ENCODE data around the gene BAZ2A. TPM values are rescaled to one million over a fixed set of nuclear protein-coding genes. Genes with fewer than 3 reads are reported as not detected.
A peak's percentile ranks its signal among the peaks of the same experiment; 100 is the strongest.

The BAZ2A gene
- total RNA-seq, 2 experiments from 2014 or later = 121 to 126 TPM

DNA sequence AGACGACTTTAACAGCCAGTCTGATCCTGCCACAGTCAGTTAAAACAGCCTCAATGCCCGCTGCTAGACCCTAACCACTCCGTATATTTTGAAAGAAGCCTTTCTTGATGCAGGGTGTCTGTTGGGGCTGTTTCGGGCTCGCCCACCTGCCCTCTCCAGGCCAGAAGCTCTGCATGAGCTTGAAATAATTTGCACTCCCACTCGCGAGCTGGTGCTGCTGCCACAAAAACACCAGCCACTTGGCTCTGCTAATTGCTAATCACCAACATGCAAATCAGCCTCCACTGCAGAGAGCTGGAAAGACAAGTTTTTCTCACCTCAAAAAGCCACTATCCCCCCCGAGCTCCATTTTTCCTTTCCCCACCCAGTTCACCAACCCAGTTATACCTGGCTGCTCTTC lies 15.5 kb downstream of the BAZ2A start:
- Mint-ChIP-seq H3K9me3 (no peaks in the 10 kb centered on the region), H3K27ac (no peak overlapping the region), H3K4me1 (no peaks in the 10 kb centered on the region), H3K4me3 (no peak overlapping the region), H3K27me3 (no peaks in the 10 kb centered on the region), H3K36me3 (ENCODE audit: low read depth) (peaks cover 90% of the 10 kb centered on the region)
- ChIA-PET POLR2A (interaction anchor here (1.8 kb wide), 1 partner anchor 14 kb away, joined by 5 read pairs; no protein-coding TSS in a partner anchor), CTCF (no interaction called here)
- DNase-seq = no peak

DNA sequence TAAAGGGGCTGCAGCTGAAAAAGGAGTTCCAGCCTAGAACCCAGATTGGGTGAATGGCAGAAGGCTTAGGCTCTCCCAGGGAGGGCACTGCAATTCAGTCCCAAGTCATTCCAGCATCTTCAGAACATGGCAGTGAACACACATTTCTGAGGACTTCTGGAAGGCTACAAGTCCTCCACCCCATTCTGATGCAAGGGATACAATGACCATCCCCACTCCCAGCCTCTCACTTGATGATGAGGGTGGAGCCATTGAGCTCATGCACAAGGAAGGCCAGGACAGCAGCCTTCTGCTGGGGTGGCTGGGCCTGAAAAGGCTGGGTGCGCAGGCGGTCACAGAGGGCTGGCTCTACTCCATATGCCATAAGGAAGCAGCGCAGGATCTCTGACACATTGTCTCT lies 25.8 kb downstream of the BAZ2A start:
- POLR2A ChIA-PET = no interaction called here

DNA sequence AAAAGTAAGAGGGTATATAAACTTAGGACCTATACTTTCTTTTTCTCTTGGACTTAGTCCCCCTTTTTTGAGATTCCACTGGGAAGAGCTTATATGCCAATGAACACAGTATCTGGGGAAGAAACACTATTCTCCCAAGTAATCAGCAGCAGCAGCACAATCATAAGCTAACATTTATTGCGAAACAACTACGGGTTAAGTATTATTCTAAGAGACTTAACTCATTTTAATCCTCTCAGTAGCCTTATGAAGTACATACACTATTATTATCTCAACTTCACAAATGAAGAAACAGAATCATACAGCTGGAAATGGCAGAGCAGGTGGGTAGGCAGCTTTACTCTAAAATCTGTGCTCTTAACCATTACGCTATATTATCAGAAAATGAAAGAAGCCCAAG lies 27.9 kb downstream of the BAZ2A start:
- CTCF ChIA-PET = interaction anchor here (1.0 to 2.4 kb wide), 3 partner anchors 13 to 34 kb away, joined by 3 to 18 read pairs (median 7); no protein-coding TSS in a partner anchor
- H3K4me1 Mint-ChIP-seq = no peaks in the 10 kb centered on the region
- no peak overlapping the region for H3K27ac Mint-ChIP-seq
- DNase-seq = no peak
- H3K9me3 Mint-ChIP-seq = no peaks in the 10 kb centered on the region
- no peaks in the 10 kb centered on the region for H3K27me3 Mint-ChIP-seq
- no peak overlapping the region for H3K4me3 Mint-ChIP-seq
- POLR2A ChIA-PET = interaction anchor here (0.7 to 2.7 kb wide), 3 partner anchors 9 to 33 kb away, joined by 3 to 14 read pairs (median 3); no protein-coding TSS in a partner anchor
- peaks cover 90% of the 10 kb centered on the region for H3K36me3 Mint-ChIP-seq (ENCODE audit: low read depth)

More for the DNA sequence above, 25.8 kb downstream of the BAZ2A start:
- no peak overlapping the region for H3K27ac Mint-ChIP-seq
- peaks cover 81% of the 10 kb centered on the region for H3K36me3 Mint-ChIP-seq (ENCODE audit: low read depth)
- H3K4me1 Mint-ChIP-seq = no peaks in the 10 kb centered on the region
- DNase-seq = no peak
- no peaks in the 10 kb centered on the region for H3K9me3 Mint-ChIP-seq
- CTCF ChIA-PET = interaction anchor here (1.4 kb wide), 1 partner anchor 415 kb away, joined by 4 read pairs; the partner anchor contains the start of gene SMARCC2
- H3K4me3 Mint-ChIP-seq = no peak overlapping the region
- no peaks in the 10 kb centered on the region for H3K27me3 Mint-ChIP-seq

DNA sequence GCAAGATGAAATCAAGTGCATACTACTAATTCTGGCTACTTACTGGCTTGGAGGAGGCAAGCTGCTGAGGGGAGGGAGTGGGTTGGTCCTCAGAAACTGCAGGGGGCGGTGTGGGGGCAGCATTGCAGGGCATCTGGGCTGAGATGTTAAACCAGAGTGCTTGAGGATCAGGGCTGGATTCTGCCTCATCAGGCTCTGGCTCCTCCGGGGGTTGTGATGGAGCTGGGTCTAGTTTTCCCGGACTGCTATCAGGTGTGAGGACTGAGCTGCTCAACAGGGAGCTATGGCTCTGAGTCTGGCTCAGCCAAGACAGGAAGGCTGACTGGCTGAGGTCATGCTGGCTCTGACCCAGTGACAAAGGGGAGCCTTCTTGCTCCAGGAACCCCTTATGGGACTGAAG lies 28.6 kb downstream of the BAZ2A start:
- Mint-ChIP-seq H3K4me3 (no peak overlapping the region), H3K9me3 (no peaks in the 10 kb centered on the region), H3K36me3 (ENCODE audit: low read depth) (peaks cover 89% of the 10 kb centered on the region), H3K27me3 (no peaks in the 10 kb centered on the region), H3K4me1 (no peaks in the 10 kb centered on the region), H3K27ac (peak overlapping the region; percentile 24)
- ChIA-PET CTCF (interaction anchor here (1.0 to 2.4 kb wide), 3 partner anchors 12 to 34 kb away, joined by 3 to 18 read pairs (median 7); no protein-coding TSS in a partner anchor), POLR2A (interaction anchor here (0.7 to 2.7 kb wide), 2 partner anchors 9 to 34 kb away, joined by 3 to 14 read pairs; no protein-coding TSS in a partner anchor)
- peak; percentile 33 for DNase-seq

DNA sequence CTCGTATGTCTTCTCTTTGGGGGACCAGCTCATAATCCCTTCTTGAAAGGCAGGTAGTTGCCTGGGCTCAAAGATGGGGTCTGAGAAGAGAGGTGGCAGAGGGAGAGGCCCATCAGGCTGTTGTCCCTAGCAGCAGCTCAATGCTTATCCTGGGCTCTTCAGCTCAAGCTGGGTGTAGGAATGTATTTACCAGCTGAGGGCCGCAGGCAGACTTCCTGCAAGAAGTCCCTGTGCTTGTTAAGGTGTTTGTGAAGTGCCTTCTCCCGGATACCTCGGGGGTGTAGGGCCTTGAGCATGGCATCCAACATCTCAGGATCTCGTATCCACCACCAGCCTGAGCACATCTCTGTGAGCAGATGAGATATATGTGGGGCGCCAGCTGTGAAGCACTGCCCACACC lies 29.4 kb downstream of the BAZ2A start:
- Mint-ChIP-seq H3K27ac (no peak overlapping the region), H3K4me1 (no peaks in the 10 kb centered on the region), H3K9me3 (no peaks in the 10 kb centered on the region), H3K36me3 (ENCODE audit: low read depth) (peaks cover 86% of the 10 kb centered on the region), H3K4me3 (no peak overlapping the region), H3K27me3 (no peaks in the 10 kb centered on the region)
- ChIA-PET POLR2A (interaction anchor here (2.7 kb wide), 1 partner anchor 35 kb away, joined by 14 read pairs; no protein-coding TSS in a partner anchor), CTCF (interaction anchor here (1.0 to 2.4 kb wide), 3 partner anchors 27 to 87 kb away, joined by 3 to 18 read pairs (median 7); no protein-coding TSS in a partner anchor)
- DNase-seq = no peak

DNA sequence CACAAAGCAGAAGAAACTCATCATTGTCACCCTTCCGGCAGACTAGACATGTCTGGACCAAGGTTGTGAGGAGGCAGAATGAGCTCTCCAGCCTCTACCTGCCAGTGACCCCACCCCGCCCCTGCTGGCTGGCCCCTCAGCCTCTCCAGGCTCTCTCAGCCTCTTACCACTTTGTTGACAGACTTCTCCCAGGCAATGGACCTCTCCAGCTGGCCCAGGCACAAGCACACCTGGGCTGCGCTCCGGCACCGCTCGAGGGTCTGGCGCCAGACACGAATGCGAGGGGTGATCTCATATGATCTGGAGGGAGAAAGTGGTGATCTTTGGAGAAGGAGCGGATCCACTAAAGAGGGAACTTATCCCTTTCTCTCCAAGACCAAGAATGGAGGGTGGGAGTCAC lies 30.3 kb downstream of the BAZ2A start:
- DNase-seq = no peak
- POLR2A ChIA-PET = no interaction called here
- Mint-ChIP-seq H3K27ac (no peak overlapping the region), H3K36me3 (ENCODE audit: low read depth) (peaks cover 79% of the 10 kb centered on the region), H3K27me3 (no peaks in the 10 kb centered on the region), H3K4me3 (no peak overlapping the region), H3K4me1 (no peaks in the 10 kb centered on the region), H3K9me3 (no peaks in the 10 kb centered on the region)
- CTCF ChIA-PET = interaction anchor here (1.0 kb wide), 1 partner anchor 86 kb away, joined by 3 read pairs; no protein-coding TSS in a partner anchor

DNA sequence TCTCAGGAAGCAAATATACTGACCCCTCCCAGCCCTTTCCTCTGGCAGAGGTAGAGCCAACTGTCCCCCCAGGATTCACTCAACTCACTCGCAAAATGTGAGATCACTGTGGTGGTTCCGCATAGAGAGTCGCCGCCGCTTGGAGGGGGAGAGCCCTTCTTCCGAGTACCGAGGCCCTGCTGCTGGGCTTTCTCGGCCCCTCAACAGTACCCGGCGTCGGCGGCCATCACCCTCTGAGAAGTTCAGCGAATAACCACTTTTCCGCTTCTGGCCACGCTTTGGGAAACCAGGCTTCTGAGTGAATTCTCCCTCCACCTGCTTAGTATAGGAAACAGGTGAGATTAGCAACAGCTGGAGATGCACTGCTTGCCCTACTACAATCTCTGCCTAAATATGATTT lies 31.1 kb downstream of the BAZ2A start:
- DNase-seq = no peak
- Mint-ChIP-seq H3K36me3 (ENCODE audit: low read depth) (peaks cover 71% of the 10 kb centered on the region), H3K27ac (no peak overlapping the region), H3K9me3 (no peaks in the 10 kb centered on the region), H3K4me1 (no peaks in the 10 kb centered on the region), H3K27me3 (no peaks in the 10 kb centered on the region), H3K4me3 (no peak overlapping the region)
- CTCF ChIA-PET = no interaction called here
- POLR2A ChIA-PET = no interaction called here

DNA sequence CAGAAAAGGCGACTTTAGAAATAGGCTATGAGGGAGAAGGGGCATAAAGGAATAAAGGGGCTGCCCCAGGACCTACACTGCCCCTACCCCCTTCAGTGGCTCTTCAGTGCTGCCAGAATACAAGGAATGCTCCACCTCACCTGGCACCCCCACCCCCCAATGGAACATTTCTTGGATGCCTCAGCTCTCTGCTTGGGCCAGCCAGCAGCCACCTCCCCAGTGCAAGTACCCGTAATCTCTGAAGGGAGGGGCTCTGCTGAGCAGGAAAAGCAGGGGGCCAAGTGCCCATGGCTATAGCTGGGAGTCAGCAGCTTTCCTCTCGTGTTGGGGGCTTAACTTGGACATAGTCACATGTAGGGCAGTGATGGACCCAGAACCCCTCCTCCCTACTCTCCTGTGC lies 33.3 kb downstream of the BAZ2A start:
- DNase-seq = no peak
- ChIA-PET CTCF (interaction anchor here (1.2 to 1.8 kb wide), 3 partner anchors 10 to 74 kb away, joined by 3 to 7 read pairs (median 4); no protein-coding TSS in a partner anchor), POLR2A (interaction anchor here (1.0 kb wide), 1 partner anchor 32 kb away, joined by 3 read pairs; no protein-coding TSS in a partner anchor)
- Mint-ChIP-seq H3K9me3 (no peaks in the 10 kb centered on the region), H3K4me1 (no peaks in the 10 kb centered on the region), H3K27me3 (no peaks in the 10 kb centered on the region), H3K4me3 (no peak overlapping the region), H3K27ac (no peak overlapping the region), H3K36me3 (ENCODE audit: low read depth) (peaks cover 51% of the 10 kb centered on the region)

DNA sequence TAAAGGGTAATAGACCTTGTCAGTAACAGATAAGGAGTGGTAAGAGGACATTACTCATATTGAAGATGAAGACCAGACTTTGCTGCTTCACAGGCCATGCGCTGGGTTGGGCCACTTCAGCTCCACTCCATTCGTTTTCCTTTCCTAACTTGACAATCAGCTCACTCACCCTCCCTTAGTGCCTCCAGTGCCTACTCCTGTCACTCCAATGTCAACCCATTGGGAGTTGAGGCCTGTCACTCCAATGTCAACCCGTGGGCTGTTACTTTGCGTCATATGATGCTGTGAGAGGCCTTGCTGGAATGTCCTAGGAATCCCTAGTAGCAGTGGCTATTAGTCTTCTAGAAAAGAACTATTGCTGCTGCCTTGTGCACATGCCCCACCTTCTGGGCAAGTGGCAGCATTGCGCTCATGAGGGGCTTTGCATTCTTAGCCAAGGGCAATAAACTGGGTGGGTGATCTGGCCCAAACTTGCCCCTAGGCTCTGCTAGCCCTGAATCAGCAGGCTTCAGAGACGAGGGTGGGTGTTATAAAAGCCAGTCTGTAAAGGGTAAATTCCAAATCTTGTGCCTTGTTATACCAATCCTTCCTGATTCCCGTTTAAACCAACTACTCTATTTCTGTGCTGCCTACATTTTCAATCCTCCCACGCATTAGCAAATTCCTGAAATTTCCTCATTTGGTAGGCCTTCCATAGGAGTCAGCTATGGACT lies 36.1 kb downstream of the BAZ2A start:
- no peaks in the 10 kb centered on the region for H3K9me3 Mint-ChIP-seq
- no peak overlapping the region for H3K27ac Mint-ChIP-seq
- ChIA-PET CTCF (interaction anchor here (0.5 to 6.5 kb wide), 12 partner anchors 13 to 98 kb away, joined by 3 to 58 read pairs (median 4); partner anchors contain the start of gene RBMS2), POLR2A (no interaction called here)
- peaks cover 24% of the 10 kb centered on the region for H3K36me3 Mint-ChIP-seq (ENCODE audit: low read depth)
- H3K27me3 Mint-ChIP-seq = no peaks in the 10 kb centered on the region
- H3K4me1 Mint-ChIP-seq = peaks cover 2% of the 10 kb centered on the region
- H3K4me3 Mint-ChIP-seq = no peak overlapping the region
- peak; percentile 64 for DNase-seq

DNA sequence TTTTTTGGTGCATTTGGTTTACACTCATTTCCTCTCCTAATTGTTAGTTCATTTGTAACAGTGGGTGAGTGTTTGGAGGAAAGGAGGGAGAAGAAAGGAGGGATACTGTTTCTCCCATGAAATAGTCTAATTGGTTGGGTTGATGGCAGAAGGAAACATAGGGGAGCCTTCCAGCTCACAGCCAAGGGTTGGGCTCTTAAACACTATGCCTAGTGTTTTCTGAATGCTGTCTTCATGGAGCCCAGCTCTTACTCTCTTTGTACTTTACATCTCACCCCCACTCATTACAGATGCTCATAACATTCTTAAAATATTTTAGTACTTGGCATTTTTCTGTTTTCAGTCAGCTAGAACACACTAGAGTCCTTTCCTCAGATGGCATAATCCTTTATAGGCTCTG lies 38.2 kb downstream of the BAZ2A start:
- no peak overlapping the region for H3K4me3 Mint-ChIP-seq
- no peak overlapping the region for H3K27ac Mint-ChIP-seq
- H3K9me3 Mint-ChIP-seq = no peaks in the 10 kb centered on the region
- no peaks in the 10 kb centered on the region for H3K27me3 Mint-ChIP-seq
- H3K4me1 Mint-ChIP-seq = peaks cover 2% of the 10 kb centered on the region
- POLR2A ChIA-PET = no interaction called here
- DNase-seq = no peak
- H3K36me3 Mint-ChIP-seq (ENCODE audit: low read depth) = peaks cover 7% of the 10 kb centered on the region
- CTCF ChIA-PET = interaction anchor here (1.5 to 6.5 kb wide), 4 partner anchors 11 to 77 kb away, joined by 5 to 58 read pairs (median 11); no protein-coding TSS in a partner anchor

DNA sequence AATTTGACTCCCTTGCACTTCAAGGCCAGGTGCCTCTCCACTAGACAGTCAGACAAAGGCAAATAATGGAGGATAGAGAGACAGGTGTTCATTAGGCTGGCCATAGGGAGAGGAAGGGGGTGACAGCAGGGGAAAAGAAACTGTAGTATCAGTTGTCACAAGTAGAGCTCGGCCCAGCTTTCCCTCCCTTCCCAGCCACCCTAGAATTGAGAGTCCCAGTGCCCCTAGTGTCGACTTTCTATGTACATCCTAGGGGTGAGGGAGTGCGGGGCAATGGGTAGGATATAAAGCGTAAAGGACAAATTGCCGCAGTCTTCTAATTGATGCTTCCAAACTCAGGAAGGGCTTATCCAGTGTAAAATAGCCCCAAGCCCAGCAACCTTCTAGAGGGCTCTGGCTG lies 39.0 kb downstream of the BAZ2A start:
- ChIA-PET POLR2A (no interaction called here), CTCF (interaction anchor here (0.6 to 6.5 kb wide), 12 partner anchors 10 to 100 kb away, joined by 3 to 58 read pairs (median 4); no protein-coding TSS in a partner anchor)
- no peaks in the 10 kb centered on the region for H3K9me3 Mint-ChIP-seq
- H3K27me3 Mint-ChIP-seq = no peaks in the 10 kb centered on the region
- no peak overlapping the region for H3K4me3 Mint-ChIP-seq
- peaks cover 1% of the 10 kb centered on the region for H3K36me3 Mint-ChIP-seq (ENCODE audit: low read depth)
- no peak for DNase-seq
- H3K4me1 Mint-ChIP-seq = peaks cover 2% of the 10 kb centered on the region
- no peak overlapping the region for H3K27ac Mint-ChIP-seq

DNA sequence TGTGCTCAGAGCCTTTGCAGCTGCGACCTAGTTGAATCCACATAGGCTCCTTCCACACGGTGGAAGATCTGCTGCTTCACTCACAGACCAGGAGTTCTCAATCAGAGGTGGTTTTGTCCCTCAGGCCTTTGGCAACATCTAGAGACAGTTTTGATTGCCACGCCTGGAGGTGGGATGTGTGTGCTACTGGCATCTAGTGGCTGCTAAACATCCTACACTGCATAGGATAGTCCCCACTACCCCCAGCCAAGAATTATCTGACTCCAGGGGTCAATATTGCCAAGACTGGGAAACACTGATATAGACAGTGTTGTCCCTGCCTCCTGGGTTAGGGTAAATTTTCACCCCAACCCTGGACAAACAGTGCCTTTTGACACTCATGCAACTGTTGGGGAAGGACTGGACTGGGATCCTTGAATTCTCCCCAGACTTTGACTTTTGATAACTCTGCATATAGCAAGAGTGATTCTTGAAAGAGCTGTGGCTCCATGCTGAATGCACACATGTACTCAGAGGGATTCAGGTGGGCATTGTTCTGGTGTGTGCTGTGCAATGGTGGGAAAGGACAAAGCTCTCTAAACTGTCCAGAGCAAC lies 39.8 kb downstream of the BAZ2A start:
- no peak overlapping the region for H3K27ac Mint-ChIP-seq
- no peak for DNase-seq
- no peaks in the 10 kb centered on the region for H3K27me3 Mint-ChIP-seq
- peaks cover 2% of the 10 kb centered on the region for H3K4me1 Mint-ChIP-seq
- ChIA-PET POLR2A (no interaction called here), CTCF (interaction anchor here (0.6 to 6.5 kb wide), 11 partner anchors 9 to 99 kb away, joined by 3 to 58 read pairs (median 3); no protein-coding TSS in a partner anchor)
- no peaks in the 10 kb centered on the region for H3K36me3 Mint-ChIP-seq (ENCODE audit: low read depth)
- H3K9me3 Mint-ChIP-seq = no peaks in the 10 kb centered on the region
- no peak overlapping the region for H3K4me3 Mint-ChIP-seq

DNA sequence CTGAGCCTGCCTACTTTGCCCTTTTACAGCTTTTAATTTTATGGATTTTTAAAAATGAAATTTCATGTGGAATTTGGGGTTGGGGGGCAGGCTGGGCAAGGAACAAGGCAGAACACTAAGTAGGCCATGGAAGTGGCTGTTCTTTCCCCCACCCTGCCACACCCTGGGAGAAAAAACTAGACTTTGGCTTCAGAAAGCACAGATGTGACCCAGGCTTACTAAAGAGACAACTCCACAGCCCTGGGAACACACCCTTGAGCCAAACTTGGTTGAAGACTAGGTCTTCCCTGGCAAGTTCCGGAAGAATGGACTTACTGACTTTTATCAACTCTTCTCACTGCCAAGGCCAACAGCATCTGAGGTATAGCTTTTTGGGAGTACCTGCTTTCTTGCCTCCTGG lies 40.3 kb downstream of the BAZ2A start:
- CTCF ChIA-PET = interaction anchor here (0.6 to 6.5 kb wide), 12 partner anchors 9 to 522 kb away, joined by 3 to 58 read pairs (median 4); partner anchors contain the start of gene RBMS2
- POLR2A ChIA-PET = no interaction called here
- Mint-ChIP-seq H3K9me3 (no peaks in the 10 kb centered on the region), H3K4me1 (peaks cover 2% of the 10 kb centered on the region), H3K27me3 (no peaks in the 10 kb centered on the region), H3K4me3 (no peak overlapping the region), H3K36me3 (ENCODE audit: low read depth) (no peaks in the 10 kb centered on the region), H3K27ac (no peak overlapping the region)
- no peak for DNase-seq
